OCI-M1 (cell line): Measurements from ENCODE around the gene OXCT2.
"Not testable (repeated sequence)": the region's sequence is repeated elsewhere in the genome, so short reads cannot be mapped to it uniquely, and the experiment has no call there.

Experiments used
- DNase-seq: peaks from one replicate; lab custom pipeline; 2025; lab: John Stamatoyannopoulos, UW

OXCT2 gene

DNA sequence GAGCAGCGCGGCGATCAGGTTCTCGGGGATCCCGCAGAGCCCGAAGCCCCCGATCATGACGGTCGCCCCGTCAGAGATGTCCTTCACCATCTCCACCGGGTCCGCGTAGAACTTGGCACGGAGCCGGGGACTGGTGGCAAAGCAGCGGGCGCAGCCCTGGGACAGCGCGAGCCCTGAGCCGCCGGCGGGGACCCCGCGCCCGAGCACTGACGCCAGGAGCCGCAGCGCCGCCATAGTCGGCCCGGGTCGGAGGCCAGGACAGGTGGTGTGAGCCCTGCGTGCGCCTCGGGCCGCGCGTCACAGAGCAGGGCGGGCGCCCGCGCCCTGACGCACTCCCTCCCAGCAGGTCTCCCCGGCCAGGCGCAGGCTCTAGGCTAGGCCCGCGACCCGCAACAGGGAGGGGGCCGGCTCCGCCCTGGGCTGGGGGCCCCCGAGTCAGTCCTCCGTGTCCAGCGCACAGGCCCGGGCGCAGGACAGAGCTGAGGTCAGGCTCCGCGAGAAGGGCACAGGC lies at the start of gene OXCT2:
Gene OXCT2, minus strand, starts transcription at position 327 of the 511 bp plus-strand sequence. Its CDS starts 93 bp downstream, at position 234.
- DNase-seq, result not testable (repeated sequence)

DNA sequence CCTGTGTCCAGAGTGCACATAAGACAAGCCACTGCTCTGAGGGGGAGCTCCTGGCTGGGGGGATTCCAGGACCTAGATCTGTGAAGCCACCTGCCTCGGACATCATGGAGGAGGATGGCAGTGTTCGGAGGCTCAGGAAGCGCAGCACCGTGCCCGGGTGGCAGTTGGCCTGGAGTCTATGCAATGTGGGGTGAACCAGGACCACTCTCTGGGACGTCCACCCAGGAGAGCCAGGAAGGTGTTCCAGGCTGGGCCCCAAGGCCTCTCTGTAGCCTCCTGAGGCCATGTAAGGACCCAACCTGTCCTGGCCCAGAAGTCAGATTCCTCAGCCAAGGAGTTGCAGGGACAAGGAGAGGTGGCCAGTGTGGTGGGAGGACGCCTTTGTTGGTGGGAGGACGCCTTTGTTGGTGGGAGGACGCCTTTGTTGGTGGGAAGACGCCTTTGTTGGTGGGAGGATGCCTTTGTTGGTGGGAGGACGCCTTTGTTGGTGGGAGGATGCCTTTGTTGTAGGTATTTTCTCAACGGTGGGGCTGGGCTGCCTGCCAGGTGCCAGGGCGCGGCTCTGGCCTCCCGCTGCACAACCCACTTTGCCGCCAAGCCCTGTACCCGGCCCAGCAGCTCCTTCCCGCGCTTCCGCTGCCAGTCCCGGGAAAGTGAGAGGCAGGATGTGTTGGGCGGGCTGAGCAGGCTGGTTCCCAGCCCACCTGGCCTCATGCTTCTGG lies 48.1 kb upstream of the OXCT2 start:
- no peak for DNase-seq

DNA sequence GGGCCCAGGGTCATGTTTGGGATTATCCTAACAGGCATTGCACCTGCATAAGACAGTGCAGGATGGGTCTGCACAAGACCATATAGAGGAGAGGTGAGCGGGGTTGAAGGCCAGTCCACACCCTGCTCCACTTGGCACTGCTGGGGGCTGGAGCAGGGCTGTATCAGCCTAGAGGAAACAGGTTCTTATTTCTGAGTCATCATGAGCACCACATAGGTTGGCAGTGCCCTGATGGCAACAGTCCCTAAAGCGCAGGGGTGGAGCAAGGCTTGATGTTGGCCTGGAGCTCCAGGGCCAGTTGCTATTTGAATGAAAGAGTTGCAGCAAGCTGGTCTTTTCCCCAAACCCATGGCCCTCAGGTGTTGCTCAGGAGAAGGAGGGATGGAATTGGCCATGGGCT lies 47.3 kb upstream of the OXCT2 start:
- DNase-seq, result no peak

DNA sequence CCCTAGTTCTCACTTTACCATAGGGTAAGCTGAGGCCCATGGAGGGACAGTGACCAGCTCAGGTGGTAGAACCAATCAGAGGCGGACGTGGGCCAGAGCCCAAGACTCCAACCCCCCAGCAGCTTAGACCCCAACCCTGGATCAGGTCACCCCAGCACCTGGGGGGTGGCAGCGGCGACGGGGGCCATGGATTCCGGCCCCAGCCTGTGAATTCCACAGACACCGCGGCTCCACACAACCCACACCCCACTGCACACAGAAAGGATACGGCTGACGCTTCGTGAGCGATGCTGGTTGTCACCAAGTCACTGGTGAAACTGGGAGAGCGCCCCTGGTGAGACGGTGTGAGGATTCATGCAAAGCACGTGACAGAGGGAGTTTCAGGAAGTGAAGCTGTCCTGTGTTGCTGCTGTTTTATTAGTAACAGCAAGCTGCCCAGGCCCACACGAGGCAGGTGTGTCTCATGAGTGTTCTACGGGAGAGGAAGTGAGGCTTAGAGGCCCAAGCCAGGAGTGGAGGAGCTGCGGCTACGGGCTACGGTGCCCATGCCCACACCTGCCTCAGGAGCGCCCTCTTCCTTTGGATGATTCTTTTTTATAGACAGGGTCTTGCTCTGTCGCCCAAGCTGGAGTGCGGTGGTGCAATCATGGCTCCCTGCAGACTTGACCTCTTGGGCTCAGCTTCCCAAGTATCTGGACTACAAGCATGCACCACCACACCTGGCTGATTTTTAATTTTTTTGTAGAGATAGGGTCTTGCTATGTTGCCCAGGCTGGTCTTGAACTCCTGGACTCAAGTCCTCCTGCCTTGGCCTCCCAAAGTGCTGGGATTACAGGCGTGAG lies 46.2 kb upstream of the OXCT2 start:
- DNase-seq, result peak; percentile 75

DNA sequence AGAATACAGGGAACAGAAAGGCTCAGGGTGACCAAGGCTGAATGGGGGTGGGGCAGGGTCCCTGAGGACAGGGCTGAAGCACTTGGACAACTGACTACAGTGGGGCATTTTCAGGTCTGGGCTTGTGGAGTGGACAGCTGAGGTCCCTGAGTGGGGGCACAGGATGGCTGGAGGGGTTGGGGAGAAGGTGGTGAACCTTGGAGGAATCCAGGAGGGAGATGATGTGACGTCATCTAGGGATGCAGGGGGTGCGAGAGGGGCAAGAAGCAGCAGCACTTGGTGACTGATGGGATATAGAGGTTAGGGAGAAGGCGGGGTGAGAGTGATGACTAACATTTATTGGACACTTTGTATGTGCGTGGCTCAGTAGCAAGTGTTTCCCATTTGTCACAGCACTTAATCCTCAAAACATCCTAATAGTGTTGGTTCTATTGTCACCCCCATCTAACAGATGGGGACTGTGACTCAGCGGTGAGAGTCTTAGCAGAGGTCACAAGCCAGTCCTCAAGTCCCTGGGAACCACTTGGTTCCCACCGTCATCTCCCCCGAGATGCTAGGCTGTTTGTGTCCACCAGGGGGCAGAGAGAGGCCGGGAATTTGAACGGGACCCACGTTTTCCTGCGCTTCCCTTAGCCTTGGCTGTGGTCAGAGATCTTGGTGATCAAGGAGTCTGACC lies 45.4 kb upstream of the OXCT2 start:
- peak; percentile 85 for DNase-seq

DNA sequence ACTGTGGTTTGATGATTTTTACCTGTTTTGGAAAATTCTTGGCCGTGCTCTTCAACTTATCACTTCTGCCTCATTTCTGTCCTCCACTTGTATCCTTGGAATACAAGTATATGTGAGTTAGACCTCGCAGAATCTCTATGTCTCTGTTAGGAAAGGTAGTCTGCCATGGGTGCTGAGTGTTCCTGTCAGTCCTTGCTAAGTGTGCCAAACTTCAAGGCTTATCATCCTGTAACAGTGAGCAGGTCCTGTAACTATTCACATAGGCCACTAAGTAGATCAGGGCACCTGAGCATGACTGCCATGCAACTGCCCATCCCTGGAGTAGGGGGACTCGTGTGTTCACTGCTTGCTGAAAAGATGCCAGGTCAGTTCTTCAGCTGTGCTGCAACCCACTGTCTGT lies 41.8 kb upstream of the OXCT2 start:
- DNase-seq, result no peak

DNA sequence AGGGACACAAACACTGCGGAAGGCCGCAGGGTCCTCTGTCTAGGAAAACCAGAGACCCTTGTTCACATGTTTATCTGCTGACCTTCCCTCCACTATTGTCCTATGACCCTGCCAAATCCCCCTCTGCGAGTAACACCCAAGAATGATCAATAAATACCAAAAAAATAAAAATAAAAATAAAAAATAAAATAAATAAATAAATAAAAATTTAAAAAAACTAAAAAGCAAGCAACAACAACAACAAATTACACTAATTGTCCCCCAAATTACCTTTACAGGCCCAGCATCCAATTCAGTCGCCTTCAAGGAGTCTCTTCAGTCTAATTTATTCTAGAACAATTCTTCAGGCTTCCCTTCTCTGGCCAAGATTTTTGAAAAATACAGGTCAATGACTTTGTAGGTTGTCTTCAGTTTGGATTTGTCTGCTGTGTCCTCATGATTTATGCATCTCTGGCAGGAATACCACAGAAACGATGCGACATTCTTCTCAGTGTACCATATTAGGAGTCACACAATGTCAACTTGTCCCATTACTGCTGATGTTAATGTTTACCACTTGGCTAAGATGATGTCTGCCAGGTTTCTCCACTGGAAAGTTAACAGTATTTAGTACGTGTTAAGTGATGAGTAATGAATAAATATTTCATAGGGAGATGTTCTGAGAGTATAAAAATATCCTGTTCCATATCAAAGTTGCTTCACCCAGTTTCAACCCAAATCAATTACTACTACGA lies 37.8 kb upstream of the OXCT2 start:
- no peak for DNase-seq

DNA sequence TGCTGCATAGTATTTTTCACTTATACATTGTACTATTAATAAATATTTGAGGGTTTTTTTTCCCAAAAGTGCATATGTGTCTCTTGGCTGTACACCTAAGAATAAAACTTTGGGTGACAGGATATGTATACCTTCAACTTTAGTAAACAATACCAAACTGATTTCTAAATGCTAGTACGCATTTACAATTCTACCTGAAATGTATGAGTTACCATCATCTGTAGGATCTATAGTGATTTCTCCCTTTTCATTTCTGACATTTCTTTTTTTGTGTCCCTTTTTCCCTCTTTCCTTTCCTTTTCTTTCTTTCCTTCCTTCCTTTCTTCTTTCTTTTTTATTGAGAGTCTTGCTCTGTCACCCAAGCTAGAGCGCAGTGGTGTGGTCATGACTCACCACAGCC lies 34.2 kb upstream of the OXCT2 start:
- no peak for DNase-seq

DNA sequence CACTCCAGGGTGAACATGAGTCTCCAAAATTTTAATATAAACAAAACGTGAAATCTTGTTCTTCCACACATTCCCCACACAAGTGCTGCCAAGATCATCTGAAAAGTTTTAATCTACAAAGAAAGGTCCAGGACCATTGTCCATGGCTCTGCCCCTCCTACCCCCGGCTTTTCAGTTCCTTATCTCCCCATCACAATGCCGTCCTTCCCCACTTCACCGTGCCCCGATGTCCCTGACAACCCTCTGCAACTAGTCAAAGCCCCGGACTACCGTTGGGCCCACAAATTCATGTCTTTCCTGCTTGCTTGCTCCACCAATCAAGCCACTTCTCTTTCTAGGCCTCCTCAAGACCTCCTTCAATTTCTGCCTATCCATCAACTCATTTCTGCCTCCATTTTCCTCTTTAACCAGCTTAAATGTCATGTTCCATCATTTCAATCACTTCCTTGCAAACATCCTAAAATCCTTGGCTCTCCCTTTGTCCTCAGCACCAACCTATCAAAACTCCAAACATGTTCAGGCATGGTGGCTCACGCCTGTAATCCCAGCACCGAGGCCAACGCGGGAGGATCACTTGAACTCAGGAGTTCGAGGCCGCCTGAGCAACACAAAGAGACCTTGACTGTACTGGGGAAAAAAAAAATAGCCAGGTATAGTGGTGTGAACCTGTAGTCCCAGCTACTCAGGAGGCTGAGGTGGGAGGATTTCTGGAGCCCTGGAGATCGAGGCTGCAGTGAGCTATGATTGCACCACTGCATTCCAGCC lies 31.5 kb upstream of the OXCT2 start:
- DNase-seq, result no peak

DNA sequence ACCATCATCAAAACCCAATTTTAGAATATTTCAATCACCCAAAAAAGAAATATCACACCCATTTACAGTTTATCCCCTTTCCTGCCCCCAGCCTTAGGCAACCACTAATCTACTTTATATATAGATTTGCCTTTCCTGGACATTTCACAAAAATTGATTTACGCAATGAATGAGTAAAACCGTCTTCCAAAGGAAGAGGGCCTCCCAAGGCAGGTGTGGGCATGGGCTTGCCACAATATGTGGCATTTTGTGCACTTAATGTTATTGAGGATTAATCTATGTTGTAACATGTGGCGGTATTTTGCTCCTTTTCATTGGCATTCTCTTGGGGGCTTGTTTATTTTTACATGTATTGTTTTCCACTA lies 29.3 kb upstream of the OXCT2 start:
- no peak for DNase-seq

DNA sequence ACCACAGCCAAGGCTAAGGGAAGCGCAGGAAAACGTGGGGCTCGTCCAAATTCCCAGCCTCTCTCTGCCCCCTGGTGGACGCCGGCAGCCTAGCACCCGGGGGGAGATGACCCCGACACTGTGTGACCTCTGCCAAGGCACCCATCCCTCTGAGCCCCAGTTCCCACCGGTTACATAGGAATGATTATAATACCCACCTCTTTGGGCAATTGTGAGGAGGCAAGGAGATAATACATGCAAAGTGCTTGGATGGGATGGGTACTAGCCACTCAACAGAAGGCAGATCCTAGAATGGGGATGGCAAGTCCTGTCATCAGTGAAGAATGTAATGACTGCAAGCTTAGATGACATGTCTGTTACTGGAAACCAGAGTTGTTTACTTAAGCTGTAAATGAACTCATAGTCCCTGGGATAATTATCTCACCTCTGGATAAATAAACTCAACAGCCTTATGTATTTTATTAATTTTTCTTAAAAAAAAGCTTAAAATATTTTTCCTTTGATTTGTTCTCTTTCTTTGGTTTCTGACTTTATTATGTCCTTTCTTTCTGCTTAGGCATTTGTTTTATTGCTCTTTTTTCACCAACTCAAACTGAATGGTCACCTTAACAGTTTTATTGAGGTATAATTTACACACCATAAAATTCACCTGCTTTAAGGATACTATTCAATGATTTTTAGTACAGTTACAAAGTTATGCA lies 28.8 kb upstream of the OXCT2 start:
- DNase-seq, result peak; percentile 84

DNA sequence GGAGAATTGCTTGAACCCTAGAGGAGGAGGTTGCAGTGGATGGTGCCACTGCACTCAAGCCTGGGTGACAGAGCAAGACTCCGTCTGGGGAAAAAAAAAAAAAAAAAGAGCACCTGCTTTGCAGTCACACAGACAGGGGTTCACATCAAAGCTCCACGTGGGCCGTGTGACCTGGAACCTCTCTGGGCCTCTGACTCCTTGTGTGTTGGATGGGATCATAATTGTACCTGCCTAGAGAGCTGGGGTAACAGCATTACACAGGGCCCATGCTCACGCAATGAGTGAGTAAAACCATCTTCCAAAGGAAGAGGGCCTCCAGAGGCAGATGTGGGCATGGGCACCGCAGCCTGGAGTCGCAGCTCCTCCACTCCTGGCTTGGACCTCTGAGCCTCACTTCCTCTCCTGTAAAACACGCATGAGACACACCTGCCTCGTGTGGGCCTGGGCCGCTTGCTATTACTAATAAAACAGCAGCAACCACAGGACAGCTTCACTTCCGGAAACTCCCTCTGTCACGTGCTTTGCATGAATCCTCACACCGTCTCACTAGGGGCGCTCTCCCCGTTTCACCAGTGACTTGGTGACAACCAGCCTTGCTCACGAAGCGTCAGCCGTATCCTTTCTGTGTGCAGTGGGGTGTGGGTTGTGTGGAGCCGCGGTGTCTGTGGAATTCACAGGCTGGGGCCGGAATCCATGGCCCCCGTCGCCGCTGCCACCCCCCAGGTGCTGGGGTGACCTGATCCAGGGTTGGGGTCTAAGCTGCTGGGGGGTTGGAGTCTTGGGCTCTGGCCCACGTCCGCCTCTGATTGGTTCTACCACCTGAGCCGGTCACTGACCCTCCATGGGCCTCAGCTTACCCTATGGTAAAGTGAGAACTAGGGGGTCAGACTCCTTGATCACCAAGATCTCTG lies 28.0 kb upstream of the OXCT2 start:
- DNase-seq, result peak; percentile 97

DNA sequence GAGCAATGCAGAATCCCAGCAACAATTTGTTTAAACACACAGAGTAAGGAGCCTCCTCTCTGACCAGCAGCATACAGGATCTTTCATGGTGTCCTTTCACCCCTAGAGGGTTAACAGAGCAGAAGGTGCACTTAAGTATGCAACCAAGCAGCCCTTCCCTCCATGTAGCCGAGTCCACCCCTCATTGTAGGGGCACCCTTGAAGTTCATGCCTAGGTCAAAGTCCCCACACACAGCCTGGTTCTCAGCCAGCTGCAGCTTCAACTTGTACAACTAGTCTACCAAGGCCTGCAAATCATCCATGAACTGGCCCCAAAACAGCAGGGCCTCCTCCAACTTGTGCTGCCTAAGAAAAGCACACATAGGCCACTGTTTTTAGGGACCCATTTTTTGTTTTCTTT lies 24.5 kb upstream of the OXCT2 start:
- DNase-seq, result no peak

DNA sequence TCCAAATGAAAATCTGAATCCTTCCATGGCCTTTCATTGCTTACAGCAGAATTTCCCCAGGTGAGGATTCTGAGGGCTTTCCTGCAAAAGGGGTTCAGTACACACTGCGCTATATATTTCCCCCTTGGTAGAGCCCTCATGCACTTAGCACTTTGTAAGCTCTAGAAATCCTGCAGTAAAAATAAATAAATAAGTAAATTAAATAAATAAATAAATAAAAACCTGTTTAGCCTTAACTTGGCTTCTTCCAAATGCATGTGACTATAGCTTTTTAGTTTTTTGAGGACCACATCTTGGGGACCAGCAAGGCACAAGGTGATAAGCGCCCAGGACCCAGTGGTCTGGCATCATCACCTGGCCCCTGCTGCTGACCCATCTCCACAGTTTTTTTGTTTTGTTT lies 20.7 kb upstream of the OXCT2 start:
- DNase-seq, result no peak

DNA sequence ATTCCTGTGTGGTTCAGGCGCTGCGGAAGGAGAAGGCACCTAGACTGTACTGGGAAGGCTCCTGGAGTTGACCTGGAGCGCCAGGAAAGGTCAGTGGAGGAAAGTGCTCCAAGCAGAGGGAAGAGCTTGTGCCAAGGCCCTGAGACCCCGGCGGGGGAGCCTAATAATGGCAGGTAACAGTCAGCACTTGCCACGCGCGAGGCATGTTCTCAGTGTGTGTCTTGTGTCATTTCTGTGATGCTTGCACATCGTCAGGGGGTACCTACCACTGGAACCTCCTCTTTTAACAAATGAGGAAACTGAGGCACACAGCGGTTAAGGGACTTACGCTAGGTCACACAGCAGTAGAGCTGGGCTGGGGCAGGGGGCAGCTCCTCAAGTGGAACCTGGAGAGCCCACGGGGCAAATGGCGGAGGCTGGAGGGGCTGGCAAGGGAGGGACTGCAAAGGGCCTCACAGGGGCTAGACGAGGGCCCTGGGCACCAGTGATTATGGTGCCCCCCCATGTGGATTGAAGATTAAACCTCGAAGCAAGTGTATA lies 18.5 kb upstream of the OXCT2 start:
- no peak for DNase-seq

DNA sequence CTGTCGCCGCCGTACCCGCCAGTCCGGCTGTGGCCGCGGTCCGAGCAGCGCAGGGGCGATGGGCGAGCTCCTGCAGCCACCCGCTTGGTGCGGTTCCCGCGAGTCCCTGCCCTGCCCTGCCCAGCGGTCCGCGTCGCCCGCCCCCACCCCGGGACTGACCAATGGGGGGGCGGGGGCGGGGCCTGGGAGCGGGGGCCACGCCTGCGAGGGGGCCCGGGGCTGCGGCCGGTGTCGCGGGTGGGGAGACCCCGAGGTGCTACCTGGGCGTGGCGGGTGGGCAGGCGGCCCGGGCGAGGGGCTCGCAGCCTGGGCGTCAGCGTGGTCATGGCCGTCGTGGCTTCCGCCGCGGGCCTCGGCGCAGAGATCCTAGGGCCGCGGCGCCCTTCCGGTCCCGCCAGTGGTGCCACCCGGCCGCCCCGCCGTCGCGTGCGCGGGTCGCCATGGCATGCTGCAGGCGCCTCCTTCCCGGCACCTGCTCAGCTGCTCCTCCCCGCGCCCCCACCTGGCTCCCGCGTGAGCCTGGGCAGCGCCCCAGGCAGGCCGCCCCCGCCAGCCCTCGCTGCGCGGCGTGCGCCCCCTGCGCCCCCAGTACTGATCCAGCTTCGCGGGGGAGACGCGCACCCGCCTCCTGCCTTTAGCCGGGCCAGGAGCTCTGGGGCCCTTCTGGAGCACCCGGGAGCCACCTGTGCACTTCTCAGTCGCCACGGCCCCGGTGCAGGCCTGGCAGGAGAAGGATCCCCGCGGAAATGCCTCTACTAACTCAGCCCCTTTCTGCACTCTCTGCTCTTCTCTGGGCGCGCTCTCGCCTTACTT lies 17.8 kb upstream of the OXCT2 start, which contains the start of gene BMP8B:
Gene BMP8B, minus strand, starts transcription at position 108 of the 813 bp plus-strand sequence. CDS start 380 bp downstream, outside the sequence.
- DNase-seq, result peak; percentile 79

DNA sequence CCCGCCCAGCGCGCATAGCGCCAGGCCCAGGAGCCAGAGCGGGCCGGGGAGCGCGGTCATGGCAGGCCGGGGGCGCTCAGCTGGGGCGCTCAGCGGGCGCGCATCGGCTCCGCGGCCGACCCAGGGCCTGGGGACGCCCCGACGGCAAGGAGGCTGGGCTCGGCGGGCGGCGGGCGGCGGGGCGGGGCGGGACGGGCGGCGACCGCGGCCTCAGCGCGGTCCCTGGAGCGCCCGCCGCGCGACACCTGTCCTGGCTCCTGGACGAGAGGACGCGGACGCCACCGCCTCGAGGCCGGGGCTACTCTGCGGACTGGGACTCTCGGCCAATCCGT lies 17.2 kb upstream of the OXCT2 start:
- DNase-seq, result no peak

DNA sequence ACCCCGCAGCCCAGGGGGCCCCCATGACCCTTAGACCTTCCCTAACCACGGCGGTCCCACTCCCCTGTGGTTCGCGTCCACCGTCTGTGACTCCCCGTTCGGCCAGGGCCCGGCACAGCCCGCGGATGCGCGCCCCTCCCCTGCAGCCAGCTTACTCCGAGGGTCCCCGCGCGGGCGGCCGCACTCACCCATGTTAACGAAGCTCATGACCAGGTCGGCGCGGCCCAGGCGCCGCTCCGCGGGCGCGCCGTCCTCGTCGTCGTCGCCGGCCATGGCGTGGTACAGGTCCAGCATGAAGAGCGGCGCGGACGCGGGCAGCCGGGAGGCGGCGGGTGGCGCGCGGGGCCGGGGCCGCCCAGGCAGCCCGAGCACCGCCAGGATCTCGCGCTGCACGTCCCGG lies 16.8 kb upstream of the OXCT2 start:
- not testable (repeated sequence) for DNase-seq
